ENCODE measurements around the gene IGF2BP2.
"Not testable (repeated sequence)": the region's sequence is repeated elsewhere in the genome, so short reads cannot be mapped to it uniquely, and the experiment has no call there.

IGF2BP2 gene

DNA sequence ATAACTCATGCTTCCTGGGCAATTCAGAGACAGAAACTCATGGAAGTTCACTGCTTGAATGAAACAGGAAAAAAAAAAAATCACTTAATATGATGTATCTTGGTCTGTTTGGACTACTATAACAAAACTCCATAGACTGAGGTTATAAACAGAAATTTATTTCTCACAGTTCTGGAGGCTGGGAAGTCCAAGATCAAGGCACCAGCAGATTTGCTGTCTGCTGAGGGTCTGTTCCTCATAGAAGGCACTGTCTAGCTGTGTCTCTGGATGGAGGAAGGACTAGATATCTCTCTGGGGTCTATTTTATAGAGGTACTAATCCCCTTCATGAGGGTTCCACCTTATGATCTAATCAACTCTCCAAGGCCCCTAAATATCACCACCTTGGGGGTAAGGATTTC lies 119.3 kb downstream of the IGF2BP2 start:
- DNase-seq = no peak

GRCh38 chr3:185702262-185703225 lies 122.3 kb downstream of the IGF2BP2 start:
- peak; percentile 53 for DNase-seq

DNA sequence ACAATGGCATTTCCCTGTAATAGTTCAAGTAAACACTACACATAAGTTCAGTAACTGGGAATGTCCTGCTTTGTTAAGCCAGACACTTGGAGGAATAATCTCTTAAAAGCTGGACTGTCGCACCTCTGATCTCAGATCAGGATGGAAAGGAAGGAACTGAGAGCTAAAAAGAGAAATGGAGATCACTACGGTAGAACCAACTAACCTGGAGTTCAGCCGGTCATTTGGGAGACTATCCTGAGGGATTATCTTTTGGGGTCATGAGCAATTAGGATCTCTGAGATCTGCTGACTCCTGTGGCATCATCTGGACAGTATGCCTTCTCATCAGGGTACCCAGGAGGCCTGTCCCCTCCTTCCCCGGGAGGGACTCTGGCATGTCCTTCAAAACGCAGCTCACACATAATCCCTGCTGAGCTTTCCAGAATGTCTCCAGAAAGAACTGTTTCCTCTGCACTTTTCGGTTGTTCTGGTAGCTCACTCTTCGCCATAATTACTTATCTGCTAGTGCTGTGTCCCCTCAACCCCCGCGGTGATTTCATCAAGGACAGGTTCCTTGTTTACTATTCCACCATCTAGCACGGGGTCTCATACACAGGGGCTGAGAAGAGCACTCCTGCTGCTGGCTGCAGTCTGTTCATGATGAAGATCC lies 123.1 kb downstream of the IGF2BP2 start:
- peak; percentile 57 for DNase-seq

- DNase-seq = no peak
Measured at GRCh38 chr3:185699927-185700326, 124.9 kb downstream of the IGF2BP2 start.

DNA sequence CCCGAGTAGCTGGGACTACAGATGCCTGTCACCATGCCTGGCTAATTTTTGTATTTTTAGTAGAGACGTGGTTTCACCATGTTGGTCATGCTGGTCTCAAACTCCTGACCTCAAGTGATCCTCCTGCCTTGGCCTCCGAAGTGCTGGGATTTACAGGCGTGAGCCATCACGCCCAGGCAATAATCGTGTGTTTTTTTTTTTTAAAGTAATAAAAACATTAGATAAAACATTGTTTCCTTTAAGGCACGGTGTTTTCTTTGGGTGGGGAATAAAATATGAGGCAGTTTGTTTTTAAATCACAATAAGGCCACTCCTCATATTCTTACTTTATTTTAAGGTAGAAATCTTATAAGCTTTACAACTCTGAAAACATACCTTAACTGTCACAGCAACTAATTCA lies 127.6 kb downstream of the IGF2BP2 start:
- not testable (repeated sequence) for DNase-seq

DNA sequence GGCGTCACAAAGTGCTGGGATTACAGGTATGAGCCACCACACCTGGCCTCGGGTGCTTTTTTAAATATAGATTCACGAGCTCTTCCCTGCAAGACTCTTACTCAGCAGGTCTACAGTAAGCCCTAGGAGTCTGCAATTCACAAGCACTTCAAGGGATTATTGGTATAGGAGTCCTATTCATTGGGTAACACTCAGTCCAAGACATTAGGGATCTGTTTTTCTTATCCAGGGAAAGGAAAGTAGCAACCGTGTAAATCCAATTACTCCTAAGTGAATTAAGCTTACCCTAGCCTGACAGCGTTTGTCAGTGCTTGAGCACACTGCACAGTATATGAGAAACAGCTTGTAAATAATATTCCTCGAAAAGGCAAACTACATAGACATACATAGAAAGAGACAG lies 128.8 kb downstream of the IGF2BP2 start:
- peak; percentile 100 for DNase-seq

DNA sequence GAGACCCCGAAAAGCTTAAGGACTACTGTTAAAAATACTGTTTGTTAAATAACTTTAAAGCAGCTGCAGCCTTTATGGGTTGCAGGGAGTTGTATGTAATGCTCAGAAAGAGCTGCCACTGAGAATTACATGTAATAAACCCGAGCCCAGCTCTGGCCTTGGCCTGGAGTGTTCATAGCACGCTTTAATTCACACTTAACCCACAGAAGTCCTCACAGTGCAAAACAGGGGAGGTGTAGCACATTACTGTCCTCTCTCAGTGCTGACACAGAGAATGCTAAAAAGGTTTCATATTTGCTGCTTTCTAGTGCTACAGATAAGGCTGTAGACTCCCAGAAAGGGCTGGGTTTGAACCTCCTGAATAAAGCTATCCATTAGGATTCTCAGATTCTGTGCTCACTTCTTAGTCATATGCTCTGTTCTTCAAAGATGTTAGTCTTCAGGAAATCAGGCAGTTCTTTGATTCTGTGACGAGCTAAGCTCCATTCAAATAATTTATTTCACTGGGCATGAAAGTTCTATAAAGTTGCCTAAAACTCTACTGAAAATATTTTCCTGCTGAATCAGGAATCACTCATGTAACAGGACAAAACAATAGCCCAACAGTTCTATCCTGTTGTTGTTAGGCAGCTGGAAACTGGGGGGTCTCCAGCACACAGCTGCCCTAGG lies 130.7 kb downstream of the IGF2BP2 start:
- no peak for DNase-seq

DNA sequence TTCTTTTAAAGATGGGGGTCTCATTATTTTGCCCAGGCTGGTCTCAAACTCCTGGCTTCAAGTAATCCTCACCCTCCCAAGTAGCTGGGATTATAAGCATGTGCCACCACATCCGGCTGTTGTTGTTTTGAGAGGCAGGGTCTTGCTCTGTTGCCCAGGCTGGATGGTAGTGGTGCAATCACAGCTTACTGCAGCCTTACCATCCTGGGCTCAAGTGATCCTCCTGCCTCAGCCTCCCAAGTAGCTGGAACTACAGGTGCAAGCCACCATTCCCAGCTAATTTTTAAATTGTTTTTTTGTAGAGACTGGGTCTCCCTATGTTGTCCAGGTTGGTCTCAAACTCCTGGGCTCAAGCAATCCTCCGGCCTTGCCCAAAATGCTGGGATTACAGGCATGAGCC lies 133.2 kb downstream of the IGF2BP2 start:
- DNase-seq = no peak

DNA sequence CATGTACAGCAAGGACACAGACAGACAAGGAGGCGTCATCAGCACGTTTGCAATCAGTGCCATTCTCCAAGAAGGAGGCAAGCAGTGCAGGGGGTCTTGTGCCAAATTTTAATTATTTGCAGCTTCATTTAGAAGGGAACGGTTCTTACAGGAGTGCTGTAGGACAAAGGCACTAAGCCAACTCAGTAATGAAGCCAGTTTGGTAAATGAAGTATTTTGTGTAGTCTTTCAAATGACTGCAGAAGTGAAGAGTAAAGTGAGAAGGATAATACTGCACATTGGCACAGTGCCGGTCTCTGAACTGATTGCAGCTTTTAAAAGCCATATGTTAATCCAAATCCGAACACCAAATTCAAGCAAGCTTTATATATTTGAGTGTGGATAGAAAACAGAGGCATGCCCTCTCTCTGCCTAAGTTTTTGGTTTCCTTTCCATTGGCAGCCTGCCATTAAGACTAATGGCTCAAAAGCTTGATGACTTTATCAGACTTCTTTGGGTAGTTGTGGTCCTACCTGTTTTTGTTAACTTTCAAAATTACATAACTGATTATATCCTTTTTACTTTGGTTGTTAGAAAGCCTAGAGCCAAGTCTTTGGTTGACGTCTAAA lies 137.5 kb downstream of the IGF2BP2 start:
- DNase-seq = no peak

DNA sequence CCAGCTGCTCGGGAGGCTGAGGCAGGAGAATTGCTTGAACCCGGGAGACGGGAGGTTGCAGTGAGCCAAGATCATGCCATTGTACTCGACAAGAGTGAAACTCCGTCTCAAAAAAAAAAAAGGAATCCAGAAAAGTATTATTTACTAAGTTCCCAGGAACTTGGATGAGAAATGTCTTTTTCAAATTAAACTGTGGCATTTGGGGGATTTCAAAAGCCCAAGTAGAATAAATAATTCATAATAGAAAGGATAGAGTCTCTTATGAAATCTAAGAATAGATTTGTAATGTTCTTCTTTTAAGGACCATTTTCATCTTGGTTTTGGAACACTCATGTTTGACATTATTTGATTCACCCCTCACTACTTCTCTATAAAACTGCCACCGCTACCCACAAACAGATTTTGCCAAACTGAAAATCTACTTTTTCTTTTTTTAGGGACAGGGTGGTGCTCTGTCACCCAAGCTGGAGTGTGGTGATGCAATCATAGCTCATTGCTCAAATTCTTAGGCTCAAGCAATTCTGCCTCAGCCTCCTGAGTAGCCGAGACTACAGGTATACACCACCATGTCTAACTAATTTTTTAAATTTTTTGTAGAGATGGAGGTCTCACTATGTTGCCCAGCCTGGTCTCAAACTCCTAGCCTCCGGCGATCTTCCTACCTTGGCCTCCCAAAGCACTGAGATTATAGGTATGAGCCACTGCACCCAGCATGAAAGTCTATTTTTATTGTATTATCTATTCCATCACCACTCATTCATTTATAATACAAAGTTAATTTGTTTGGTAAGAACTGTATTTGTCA lies 139.4 kb downstream of the IGF2BP2 start:
- DNase-seq = no peak

DNA sequence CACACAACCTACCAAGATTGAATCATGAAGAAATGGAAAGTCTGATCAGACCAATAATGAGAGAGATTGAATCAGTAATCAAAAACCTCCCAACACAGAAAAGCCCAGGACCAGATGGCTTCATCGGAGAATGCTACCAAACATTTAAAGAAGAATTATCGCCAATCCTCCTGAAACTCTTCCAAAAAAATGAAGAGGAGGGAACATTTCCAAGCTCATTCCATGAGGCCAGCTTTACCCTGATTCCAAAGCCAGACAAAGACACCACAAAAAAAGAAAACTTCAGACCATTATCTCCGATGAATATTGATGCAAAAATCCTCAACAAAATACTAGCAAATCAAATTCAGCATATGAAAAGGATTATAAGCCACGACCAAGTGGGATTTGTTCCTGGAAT lies 144.6 kb downstream of the IGF2BP2 start:
- no peak for DNase-seq

DNA sequence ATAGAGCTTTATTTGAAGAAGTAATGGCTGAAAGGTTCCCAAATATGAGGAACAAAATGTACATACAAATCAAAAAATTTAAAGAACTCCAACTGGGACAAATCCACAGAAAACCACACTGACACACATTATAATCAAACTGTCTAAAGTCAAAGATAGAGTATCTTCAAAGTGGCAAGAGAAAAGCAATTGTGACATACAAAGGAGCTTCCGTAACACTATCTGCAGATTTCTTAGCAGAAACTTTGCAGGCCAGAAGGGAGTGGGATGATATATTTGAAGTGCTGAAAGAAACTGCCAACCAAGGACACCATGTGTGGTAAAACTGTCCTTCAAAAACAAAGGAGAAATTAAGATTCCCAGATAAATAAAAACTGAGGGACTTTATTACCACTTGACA lies 146.8 kb downstream of the IGF2BP2 start:
- no peak for DNase-seq

- DNase-seq = peak; percentile 90
Measured at GRCh38 chr3:185677146-185677829, 147.6 kb downstream of the IGF2BP2 start.

DNA sequence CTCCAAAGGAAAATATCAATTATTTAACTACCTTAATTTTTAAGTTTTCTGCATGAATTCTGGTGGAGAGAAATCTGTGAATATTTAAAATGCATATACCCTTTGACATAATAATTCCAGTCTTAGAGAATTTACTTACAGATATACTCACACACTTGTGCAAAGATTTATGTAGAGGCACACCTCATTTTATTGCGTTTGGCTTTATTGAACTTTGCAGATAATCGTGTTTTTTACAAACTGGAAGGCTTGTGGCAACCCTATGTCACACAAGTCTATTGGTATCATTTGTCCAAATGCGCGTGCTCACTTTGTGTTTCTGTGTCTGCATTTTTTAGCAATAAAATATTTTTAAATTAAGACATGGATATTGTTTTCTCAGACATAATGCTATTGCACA lies 157.3 kb downstream of the IGF2BP2 start:
- DNase-seq = no peak

DNA sequence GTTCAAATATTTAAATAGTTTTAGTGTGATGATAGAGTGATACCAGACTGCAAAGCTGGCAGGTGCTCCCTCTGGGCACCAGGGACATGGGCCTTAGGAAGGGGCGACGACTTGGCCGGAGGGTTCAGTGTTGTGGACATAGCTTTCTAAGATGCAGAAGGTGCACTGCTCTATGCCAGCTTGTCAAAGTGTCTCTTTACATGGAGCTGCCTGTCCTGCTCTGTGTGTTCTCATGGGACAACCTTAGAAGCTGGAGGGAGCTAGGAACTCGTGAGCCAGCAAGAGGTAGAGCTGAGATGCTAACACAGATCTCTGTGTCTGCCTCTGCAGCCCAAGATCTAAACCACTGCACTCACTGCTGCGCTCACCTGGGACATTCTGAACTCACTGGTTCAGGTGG lies 160.9 kb downstream of the IGF2BP2 start:
- DNase-seq = no peak

GRCh38 chr3:185661772-185662171 lies 163.1 kb downstream of the IGF2BP2 start:
- DNase-seq = no peak

DNA sequence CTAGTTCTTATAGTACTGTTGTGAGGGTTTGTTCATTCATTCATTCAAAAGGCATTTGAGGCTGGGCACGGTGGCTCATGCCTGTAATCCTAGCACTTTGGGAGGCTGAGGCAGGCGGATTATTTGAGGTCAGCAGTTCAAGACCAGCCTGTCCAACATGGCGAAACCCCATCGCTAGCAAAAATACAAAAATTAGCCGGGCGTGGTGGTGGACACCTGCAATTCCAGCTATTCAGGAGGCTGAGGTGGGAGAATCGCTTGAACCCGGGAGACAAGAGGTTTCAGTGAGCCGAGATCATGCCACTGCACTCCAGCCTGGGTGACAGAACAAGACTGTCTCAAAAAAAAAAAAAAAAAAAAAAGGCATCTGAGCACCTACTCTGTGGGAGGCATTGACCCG lies 163.5 kb downstream of the IGF2BP2 start:
- not testable (repeated sequence) for DNase-seq

DNA sequence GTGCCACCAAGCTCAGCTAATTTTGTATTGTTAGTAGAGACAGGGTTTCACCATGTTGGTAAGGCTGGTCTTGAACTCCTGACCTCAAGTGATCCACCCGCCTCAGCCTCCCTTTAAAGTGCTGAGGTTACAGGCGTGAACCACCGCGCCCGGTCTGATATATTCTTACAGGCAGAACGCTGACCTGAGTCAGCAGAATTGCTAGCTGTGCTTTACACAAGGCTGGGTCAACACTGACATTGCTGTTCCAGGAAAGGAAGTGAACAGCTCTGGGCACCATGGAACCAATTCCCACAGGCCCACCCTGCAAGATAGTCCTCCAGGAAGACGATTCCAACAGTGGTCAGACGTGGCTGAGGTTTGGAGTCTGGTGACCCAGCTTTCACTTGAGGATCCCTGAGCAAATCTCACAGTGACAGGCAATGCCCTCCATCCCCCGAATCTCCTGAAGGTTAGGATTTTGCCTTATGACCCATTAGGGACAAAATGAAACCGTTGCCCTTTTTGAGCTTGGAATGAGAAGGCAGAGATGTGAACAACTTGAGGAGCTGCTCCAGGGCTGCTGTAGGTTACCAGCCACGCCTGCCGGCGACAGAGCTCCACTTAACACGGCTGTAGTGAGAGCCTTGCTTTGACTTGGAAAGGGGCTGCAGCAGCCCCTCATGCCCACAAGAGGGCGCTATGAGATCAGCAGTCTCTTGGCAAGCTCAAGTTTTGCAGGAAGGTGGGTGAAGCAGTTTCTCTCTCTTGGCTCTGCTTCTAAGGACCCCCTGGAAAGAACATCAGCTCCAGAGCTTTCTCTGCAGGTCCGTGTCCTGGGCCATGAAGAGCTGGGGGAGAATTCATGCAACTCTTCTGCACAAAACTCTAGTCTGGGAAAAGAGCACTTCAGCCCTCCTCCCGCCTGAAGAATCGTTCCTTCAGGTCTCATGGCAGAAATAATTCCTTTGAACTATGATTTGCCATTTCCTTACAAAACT lies 164.6 kb downstream of the IGF2BP2 start:
- DNase-seq = peak; percentile 92

DNA sequence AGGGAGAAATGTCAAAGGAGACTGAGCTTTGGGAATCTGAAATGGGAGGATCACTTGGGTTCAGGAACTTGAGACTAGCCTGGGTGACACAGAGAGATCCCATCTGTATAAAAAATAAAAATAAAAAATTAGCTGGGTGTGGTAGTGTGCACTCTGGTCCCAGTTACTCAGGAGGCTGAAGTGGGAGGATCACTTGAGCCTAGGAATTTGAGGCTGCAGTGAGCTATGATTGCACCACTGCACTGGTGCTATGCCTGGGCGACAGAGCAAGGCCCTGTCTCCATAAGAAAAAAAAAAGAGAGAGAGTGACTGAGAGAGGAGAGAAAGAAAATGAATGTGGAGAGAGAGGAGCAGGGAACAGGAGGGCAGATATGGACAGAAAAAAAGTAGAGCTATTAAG lies 165.9 kb downstream of the IGF2BP2 start:
- no peak for DNase-seq

GRCh38 chr3:185658504-185658912 lies 166.3 kb downstream of the IGF2BP2 start:
- DNase-seq = no peak
